IMR-90 (cell line): ENCODE results near the gene DNMT3A. TPM values are rescaled to one million over a fixed set of nuclear protein-coding genes. Genes with fewer than 3 reads are reported as not detected.

ENCODE experiments used
- ATAC-seq: fragments of 200-7000 bp; cut with Tn5 transposase; 2 replicates; pipeline ENCODE4 v1.9.1; 2020; ENCODE audit warnings: low read depth, mild to moderate bottlenecking, moderate library complexity
- BruUV-seq: library from RNA; stranded (reverse); fragments of 400-500 nt; replicated peaks from 2 replicates; lab custom pipeline; 2021; lab: Mats Ljungman, UMichigan
- CTCF ChIA-PET: fragments of 300-600 bp; formaldehyde crosslinking; extraction: SDS; loops from one replicate; lab custom pipeline; 2021; ENCODE audit warnings: antibody characterized with exemption; lab: Yijun Ruan, JAX
- POLR2A ChIA-PET: fragments of 300-600 bp; sonication (Branson Sonifier 250); formaldehyde crosslinking; loops from one replicate; lab custom pipeline; 2022; ENCODE audit warnings: antibody characterized with exemption; ENCODE audit not compliant: unreplicated experiment; lab: Charles Lee
- DNase-seq: peaks from one replicate; pipeline ENCODE4 v3.0.0; 2013
- H2AFZ ChIP-seq: replicated peaks from 2 replicates; pipeline ENCODE3; 2013; ENCODE audit warnings: low read length, mild to moderate bottlenecking; ENCODE audit not compliant: poor library complexity
- H2AK5ac ChIP-seq: 2 replicates; pipeline ENCODE4 v1.6.1; 2013; ENCODE audit warnings: low read depth, low read length, inconsistent platforms
- H2AK9ac ChIP-seq: replicated peaks from 2 replicates; pipeline ENCODE3; 2013; ENCODE audit warnings: mild to moderate bottlenecking, low read depth, low read length, moderate library complexity; ENCODE audit not compliant: poor library complexity
- H2BK120ac ChIP-seq: 2 replicates; pipeline ENCODE4 v1.6.1; 2013; ENCODE audit warnings: low read depth, low read length, inconsistent platforms
- H2BK15ac ChIP-seq: 3 replicates; pipeline ENCODE4 v1.6.1; 2013; ENCODE audit warnings: low read depth, low read length, inconsistent platforms
- H2BK20ac ChIP-seq: 2 replicates; pipeline ENCODE4 v1.6.1; 2013; ENCODE audit warnings: low read depth, mild to moderate bottlenecking, inconsistent platforms, low read length, moderate library complexity
- H2BK5ac ChIP-seq: 2 replicates; pipeline ENCODE4 v1.6.1; 2013; ENCODE audit warnings: mild to moderate bottlenecking, low read depth, low read length, inconsistent platforms; ENCODE audit not compliant: poor library complexity, severe bottlenecking
- H3K14ac ChIP-seq: replicated peaks from 2 replicates; pipeline ENCODE4 v1.6.1; 2013; ENCODE audit warnings: low read depth, low read length, inconsistent platforms
- H3K18ac ChIP-seq: 2 replicates; pipeline ENCODE4 v1.6.1; 2013; ENCODE audit warnings: low read depth, low read length, control low read depth
- H3K23ac ChIP-seq: 2 replicates; pipeline ENCODE4 v1.6.1; 2013; ENCODE audit warnings: low read depth, low read length, inconsistent platforms
- H3K27ac ChIP-seq: 2 replicates; pipeline ENCODE4 v1.5.1; 2013; ENCODE audit warnings: mild to moderate bottlenecking, control low read depth, low read length; ENCODE audit not compliant: insufficient read depth
- H3K27me3 ChIP-seq: 2 replicates; pipeline ENCODE4 v1.6.1; 2013; ENCODE audit warnings: low read length; ENCODE audit not compliant: control insufficient read depth, insufficient read depth
- H3K36me3 ChIP-seq: 2 replicates; pipeline ENCODE4 v1.6.1; 2013; ENCODE audit warnings: low read length, mixed read lengths; ENCODE audit not compliant: control insufficient read depth, insufficient read depth
- H3K4ac ChIP-seq: 2 replicates; pipeline ENCODE4 v1.6.1; 2013; ENCODE audit warnings: low read depth, low read length, inconsistent platforms
- H3K4me1 ChIP-seq: 2 replicates; pipeline ENCODE4 v1.6.1; 2013; ENCODE audit warnings: low read length, mixed read lengths; ENCODE audit not compliant: control insufficient read depth, insufficient read depth
- H3K4me2 ChIP-seq: 2 replicates; pipeline ENCODE4 v1.6.1; 2013; ENCODE audit warnings: low read depth, mild to moderate bottlenecking, control low read depth, low read length, moderate library complexity
- H3K4me3 ChIP-seq: 2 replicates; pipeline ENCODE4 v1.5.1; 2013; ENCODE audit warnings: low read depth, mild to moderate bottlenecking, control low read depth, low read length, moderate library complexity; ENCODE audit not compliant: insufficient read depth
- H3K56ac ChIP-seq: 2 replicates; pipeline ENCODE4 v1.6.1; 2013; ENCODE audit warnings: low read length, inconsistent platforms; ENCODE audit not compliant: insufficient read depth; ENCODE audit errors: extremely low read depth
- H3K79me1 ChIP-seq, 2 experiments: 2 replicates each; pipeline ENCODE4 v1.6.1; 2013; ENCODE audit warnings: low read length in 2 of 2, inconsistent platforms in 1 of 2, low read depth in 1 of 2
- H3K9ac ChIP-seq: 2 replicates; pipeline ENCODE4 v1.6.1; 2013; ENCODE audit warnings: low read depth, low read length, control low read depth
- H3K9me1 ChIP-seq: 2 replicates; pipeline ENCODE4 v1.6.1; 2013; ENCODE audit warnings: low read length, inconsistent platforms; ENCODE audit not compliant: insufficient read depth
- H3K9me3 ChIP-seq: 2 replicates; pipeline ENCODE4 v1.6.1; 2013; ENCODE audit warnings: low read length; ENCODE audit not compliant: control insufficient read depth, insufficient read depth
- H4K20me1 ChIP-seq: 2 replicates; pipeline ENCODE4 v1.6.1; 2013; ENCODE audit warnings: low read length, inconsistent platforms; ENCODE audit not compliant: insufficient read depth
- H4K5ac ChIP-seq: 2 replicates; pipeline ENCODE4 v1.6.1; 2013; ENCODE audit warnings: mild to moderate bottlenecking, low read depth, low read length, control low read depth
- H4K8ac ChIP-seq, 2 experiments: 2 replicates each; pipeline ENCODE4 v1.6.1; 2013; ENCODE audit warnings: low read depth in 2 of 2, low read length in 2 of 2, control low read depth in 1 of 2, inconsistent platforms in 1 of 2
- H4K91ac ChIP-seq: 2 replicates; pipeline ENCODE4 v1.6.1; 2013; ENCODE audit warnings: low read depth, low read length, inconsistent platforms; ENCODE audit not compliant: insufficient read depth
- BHLHE40 ChIP-seq: fragments of 150-350 bp; IDR thresholded peaks from 2 replicates; pipeline ENCODE4 v1.6.1; 2016; ENCODE audit warnings: mild to moderate bottlenecking, low read depth, low read length
- CHD1 ChIP-seq: IDR thresholded peaks from 2 replicates; pipeline ENCODE4 v1.6.1; 2012; ENCODE audit warnings: low read depth, low read length, improper control_type of control experiment
- FOS ChIP-seq: fragments of 150-350 bp; IDR thresholded peaks from 2 replicates; pipeline ENCODE4 v1.6.1; 2016; ENCODE audit warnings: low read depth, low read length
- RFX5 ChIP-seq: IDR thresholded peaks from 2 replicates; pipeline ENCODE4 v1.8.0; 2012; ENCODE audit warnings: low read depth, mild to moderate bottlenecking, low read length, moderate library complexity
- WGBS, 2 experiments: methylation state at CpG; one replicate each; pipeline versions ENCODE4 v1.1.5 to v1.1.7; 2013; ENCODE audit warnings: missing lambda C conversion rate in 2 of 2; ENCODE audit not compliant: insufficient read length in 1 of 2; ENCODE audit errors: extremely low coverage in 2 of 2; 5-methylcytosine and 5-hydroxymethylcytosine counted together
- dilution Hi-C: fragments of 300-500 bp; cut with HindIII; formaldehyde crosslinking; loops from one replicate; pipeline ENCODE4 v1.14.3; 2018; ENCODE audit warnings: low sequenced_read_pairs; ENCODE audit not compliant: unreplicated experiment
- in situ Hi-C: fragments of 300-500 bp; cut with MboI; formaldehyde crosslinking; loops from 3 replicates; pipeline ENCODE4 v1.14.3; 2019; ENCODE audit warnings: low sequenced_read_pairs, inconsistent platforms, mixed read lengths
- intact Hi-C: fragments of 100-400 bp; cut with micrococcal nuclease; formaldehyde crosslinking; loops from 2 replicates; pipeline ENCODE4 v1.10.0; 2022
- polyA plus RNA-seq, 3 experiments: library from polyadenylated mRNA; depleted of rRNA; stranded (reverse); fragments of >200 nt; gene quantifications; 2 replicates each; pipeline ENCODE4 v1.2.3, GENCODE V29; 2012; ENCODE audit warnings: low replicate concordance in 1 of 3
- total RNA-seq: library from RNA; depleted of rRNA; stranded (reverse); fragments of >200 nt; gene quantifications from 2 replicates; pipeline ENCODE4 v1.2.3, GENCODE V29; 2012
- TF ChIP-seq, protein P1 (sequence below): fragments of 150-350 bp; IDR thresholded peaks from 2 replicates; pipeline ENCODE4 v1.6.1; 2017; ENCODE audit warnings: mild to moderate bottlenecking, antibody characterized with exemption, low read length, low read depth

The DNMT3A gene
- total and polyA plus RNA-seq, 2 of the 4 experiments (the other 2 are of a cell fraction): 4.4 to 9.7 TPM

DNA sequence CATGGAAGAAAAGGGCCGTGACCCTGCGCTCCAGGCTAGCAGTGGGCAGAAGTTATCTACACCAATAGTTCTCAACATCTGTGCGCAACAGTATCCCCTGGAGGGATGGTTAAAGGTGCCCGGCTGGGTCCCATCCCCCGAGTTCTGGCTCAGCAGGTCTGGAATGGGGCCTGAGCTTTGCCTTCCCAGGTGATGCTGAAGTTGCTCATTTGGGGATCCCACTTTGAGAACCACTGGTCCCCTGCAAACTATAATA is 31.1 kb downstream of the DNMT3A start:
- in situ Hi-C loops: no loop called here

More for the DNA sequence above, 31.1 kb downstream of the DNMT3A start:
- DNase-seq (no peak), ATAC-seq (no peak)
- Histone ChIP-seq H3K27me3 (no peaks in the 10 kb centered on the region), H3K9ac (no peak overlapping the region), H3K27ac (no peak overlapping the region), H2BK20ac (no peak overlapping the region), H3K4me2 (no peak overlapping the region), H3K4me3 (no peak overlapping the region), H2BK120ac (no peak overlapping the region), H3K14ac (no peak overlapping the region), H4K91ac (no peak overlapping the region), H2BK5ac (no peak overlapping the region), H3K23ac (no peak overlapping the region), H2BK15ac (no peak overlapping the region), H3K9me1 (no peaks in the 10 kb centered on the region), H2AFZ (no peak overlapping the region), H3K18ac (no peak overlapping the region), H3K4ac (no peak overlapping the region), H3K79me1 (peaks cover 0 to 11% of the 10 kb centered on the region in 2 experiments; a peak in 1 of 4 replicates), H3K4me1 (peaks cover 7% of the 10 kb centered on the region; the same call in 1 of the 2 replicates), H3K56ac (no peak overlapping the region), H4K20me1 (peaks cover 18% of the 10 kb centered on the region), H3K36me3 (peaks cover 42% of the 10 kb centered on the region), H2AK5ac (no peak overlapping the region), H2AK9ac (no peak overlapping the region), H3K9me3 (no peaks in the 10 kb centered on the region), H4K8ac (no peak overlapping the region), H4K5ac (no peak overlapping the region)
- no peak for TF ChIP-seq CHD1
- no peak for TF ChIP-seq FOS
- no peak for TF ChIP-seq BHLHE40
- no peak for TF ChIP-seq RFX5
- TF ChIP-seq, protein P1, sequence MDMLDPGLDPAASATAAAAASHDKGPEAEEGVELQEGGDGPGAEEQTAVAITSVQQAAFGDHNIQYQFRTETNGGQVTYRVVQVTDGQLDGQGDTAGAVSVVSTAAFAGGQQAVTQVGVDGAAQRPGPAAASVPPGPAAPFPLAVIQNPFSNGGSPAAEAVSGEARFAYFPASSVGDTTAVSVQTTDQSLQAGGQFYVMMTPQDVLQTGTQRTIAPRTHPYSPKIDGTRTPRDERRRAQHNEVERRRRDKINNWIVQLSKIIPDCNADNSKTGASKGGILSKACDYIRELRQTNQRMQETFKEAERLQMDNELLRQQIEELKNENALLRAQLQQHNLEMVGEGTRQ: no peak
- no TSS peak for BruUV-seq
- ChIA-PET POLR2A (no interaction called here), CTCF (no interaction called here)
- WGBS, 2 experiments: no CpG with 5 or more reads among the region's 5 CpGs
- intact Hi-C loops (no loop called here), dilution Hi-C loops (no loop called here)
